ENCODE data around the gene SNIP1.

GRCh38 chr1:37537378-37537777, 16.7 kb downstream of the SNIP1 start:
- TF ChIP-seq CTCF (IDR thresholded peaks at IDR 0.05; ENCODE audit: low read depth, low read length) (no peak), POLR2A (IDR thresholded peaks at IDR 0.05; ENCODE audit: extremely low read depth, insufficient read length) (no peak), MAX (IDR thresholded peaks at IDR 0.05; ENCODE audit: low read depth, low read length) (no peak), MYC (IDR thresholded peaks at IDR 0.05; ENCODE audit: low read depth, low read length) (no peak)
